H1 (cell line): ENCODE data around the gene SHH. TPM values are rescaled to one million over a fixed set of nuclear protein-coding genes. Genes with fewer than 3 reads are reported as not detected.

ENCODE experiments used
- BCL11A ChIP-seq, 2 experiments: IDR thresholded peaks; one replicate each; pipeline ENCODE4 v1.6.1; 2011; ENCODE audit warnings: low read depth in 2 of 2, low read length in 2 of 2, mild to moderate bottlenecking in 2 of 2
- MAX ChIP-seq: IDR thresholded peaks from 2 replicates; pipeline ENCODE4 v1.6.1; 2012; ENCODE audit warnings: inconsistent platforms
- SAP30 ChIP-seq: fragments of 300-600 bp; sonication (generic); IDR thresholded peaks from 2 replicates; pipeline ENCODE4 v1.7.1; 2012; ENCODE audit warnings: low read length, moderate library complexity, mild to moderate bottlenecking, inconsistent platforms; ENCODE audit not compliant: insufficient read depth, insufficient replicate concordance
- ZNF274 ChIP-seq: IDR thresholded peaks from 2 replicates; pipeline ENCODE4 v1.7.0; 2012; ENCODE audit warnings: low read length, borderline replicate concordance; ENCODE audit errors: extremely low read depth
- polyA plus RNA-seq, 7 experiments: library from polyadenylated mRNA; depleted of rRNA in 3 of 7; stranded (reverse) in 5 of 7; unstranded in 2 of 7; fragments of >200 nt in 5 of 7; fragments of 200-250 nt in 2 of 7; gene quantifications; 1 replicate in 5 of 7; 2 replicates in 1 of 7; 4 replicates in 1 of 7; pipeline versions ENCODE4 v1.2.1 to v1.2.3, GENCODE V29; 2011 to 2013; ENCODE audit warnings: missing spikeins in 2 of 7, mixed read lengths in 2 of 7
- total RNA-seq: library from RNA; stranded (reverse); fragmentation: NEBNext Ultra II Directional; extraction: Animal tissue kit (Norgen Biotek cat#: 25700); gene quantifications from 2 replicates; pipeline ENCODE4 v1.2.1, GENCODE V29; 2021

SHH gene
- total and polyA plus RNA-seq, 2 of the 8 experiments (the other 6 are each of a cell fraction or from before 2014, with no cell fraction given), result not detected

GRCh38 chr7:155800741-155801267 is 11.5 kb downstream of the SHH start (continued):
- no peak for TF ChIP-seq ZNF274
- TF ChIP-seq BCL11A (IDR thresholded peaks at IDR 0.05; ENCODE audit: low read depth in 2 of 2, low read length in 2 of 2), result no peak
- no peak for TF ChIP-seq MAX
- no peak for TF ChIP-seq SAP30
